GM12878 (cell line): ENCODE data around the gene CSAD. TPM values are rescaled to one million over a fixed set of nuclear protein-coding genes. Genes with fewer than 3 reads are reported as not detected.

Experiments used
- CREM ChIP-seq: IDR thresholded peaks from 2 replicates; pipeline ENCODE4 v1.6.1; 2014; ENCODE audit warnings: antibody characterized with exemption, low read depth
- LARP7 ChIP-seq: fragments of 450-650 bp; IDR thresholded peaks from 2 replicates; pipeline ENCODE4 v1.6.1; 2017; ENCODE audit warnings: mild to moderate bottlenecking
- POLR2AphosphoS5 ChIP-seq: IDR thresholded peaks from 2 replicates; pipeline ENCODE4 v1.6.1; 2011; ENCODE audit warnings: mild to moderate bottlenecking, low read length, inconsistent platforms
- RBBP5 ChIP-seq: fragments of 200-600 bp; sonication (generic); conservative IDR thresholded peaks from 2 replicates; pipeline ENCODE4 v1.6.1; 2016
- RELA ChIP-seq: fragments of 450-650 bp; IDR thresholded peaks from 2 replicates; pipeline ENCODE4 v1.8.0; 2014; ENCODE audit warnings: borderline replicate concordance; ENCODE audit not compliant: partially characterized antibody
- RFX5 ChIP-seq: IDR thresholded peaks from 2 replicates; pipeline ENCODE4 v1.6.1; 2011; ENCODE audit warnings: low read depth, low read length, improper control_type of control experiment
- SIN3A ChIP-seq: IDR thresholded peaks from 2 replicates; pipeline ENCODE4 v1.6.1; 2012; ENCODE audit warnings: low read depth, low read length, improper control_type of control experiment
- SIX5 ChIP-seq: IDR thresholded peaks from 2 replicates; pipeline ENCODE4 v1.6.1; 2011; ENCODE audit warnings: mild to moderate bottlenecking, low read depth, low read length, moderate library complexity; ENCODE audit not compliant: severe bottlenecking
- SREBF1 ChIP-seq: IDR thresholded peaks from 2 replicates; pipeline ENCODE4 v1.6.1; 2012; ENCODE audit warnings: mild to moderate bottlenecking, low read length
- ZNF207 ChIP-seq: fragments of 450-650 bp; IDR thresholded peaks from 2 replicates; pipeline ENCODE4 v1.6.1; 2014; ENCODE audit warnings: antibody characterized with exemption, mild to moderate bottlenecking, borderline replicate concordance
- polyA plus RNA-seq, 11 experiments: library from polyadenylated mRNA; depleted of rRNA in 4 of 11; unstranded in 6 of 11; stranded (reverse) in 5 of 11; fragments of >200 nt; fragmentation: Nextera tagmentation in 4 of 11; fragmentation: Illumina TruSeq in 1 of 11; extraction: Ambion mirVana in 4 of 11; extraction: Trizol in 1 of 11; gene quantifications; 1 replicate in 1 of 11; 2 replicates in 10 of 11; pipeline versions ENCODE4 v1.2.1 to v1.2.3, GENCODE V29; 2011 to 2016; ENCODE audit warnings: inconsistent platforms in 2 of 11, missing spikeins in 2 of 11, low read depth in 1 of 11
- total RNA-seq, 4 experiments: library from RNA; depleted of rRNA in 3 of 4; stranded (reverse); fragments of >200 nt in 3 of 4; fragmentation: Illumina TruSeq in 1 of 4; extraction: Trizol in 1 of 4; gene quantifications; 2 replicates each; pipeline versions ENCODE4 v1.2.1 to v1.2.3, GENCODE V29; 2013 to 2021
- TF ChIP-seq, protein P1 (sequence below): fragments of 450-650 bp; IDR thresholded peaks from 2 replicates; pipeline ENCODE4 v1.6.1; 2017; ENCODE audit warnings: antibody characterized with exemption, mild to moderate bottlenecking, moderate library complexity
- TF ChIP-seq, protein P2 (sequence below): fragments of 150-350 bp; IDR thresholded peaks from 2 replicates; pipeline ENCODE4 v1.6.1; 2014; ENCODE audit warnings: mild to moderate bottlenecking, low read depth, low read length
- TF ChIP-seq, protein P3 (sequence below): fragments of 450-650 bp; IDR thresholded peaks from 2 replicates; pipeline ENCODE4 v1.6.1; 2016; ENCODE audit warnings: mild to moderate bottlenecking, moderate library complexity, borderline replicate concordance
- TF ChIP-seq, protein P4 (sequence below): IDR thresholded peaks from 2 replicates; pipeline ENCODE4 v1.6.1; 2011; ENCODE audit warnings: low read depth, mild to moderate bottlenecking, low read length, moderate library complexity, borderline replicate concordance; ENCODE audit errors: extremely low read depth
- TF ChIP-seq, protein P5 (sequence below): IDR thresholded peaks from 2 replicates; pipeline ENCODE4 v1.6.1; 2012; ENCODE audit warnings: low read depth, low read length, improper control_type of control experiment
- TF ChIP-seq, protein P6 (sequence below): fragments of 450-650 bp; IDR thresholded peaks from 2 replicates; pipeline ENCODE4 v1.6.1; 2014; ENCODE audit warnings: mild to moderate bottlenecking

Gene CSAD
- total and polyA plus RNA-seq, 10 of the 15 experiments (the other 5 are each of a cell fraction or from before 2014, with no cell fraction given): 1.1 to 20.4 (median 6.2) TPM

DNA sequence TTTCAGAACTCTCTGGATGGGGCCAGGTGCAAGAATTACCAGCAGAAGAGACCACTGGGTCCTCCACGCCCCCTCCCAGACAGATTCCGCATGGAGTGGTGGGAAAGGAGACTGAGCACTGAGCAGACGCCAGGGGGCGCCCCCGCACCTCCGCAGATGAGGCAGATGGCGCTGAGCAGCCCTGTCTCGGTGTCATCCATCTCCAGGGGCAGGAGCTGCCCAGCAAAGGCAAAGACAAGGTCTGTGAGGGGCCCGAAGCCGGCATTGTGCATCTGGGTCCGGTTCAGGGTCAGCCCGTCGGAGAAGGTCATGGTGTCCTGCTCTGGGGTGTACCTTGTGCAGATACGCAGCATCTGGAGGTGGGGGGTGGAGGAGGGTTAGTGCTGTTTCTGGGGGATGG is 32.6 kb upstream of the CSAD start (continued):
- TF ChIP-seq, protein P1, sequence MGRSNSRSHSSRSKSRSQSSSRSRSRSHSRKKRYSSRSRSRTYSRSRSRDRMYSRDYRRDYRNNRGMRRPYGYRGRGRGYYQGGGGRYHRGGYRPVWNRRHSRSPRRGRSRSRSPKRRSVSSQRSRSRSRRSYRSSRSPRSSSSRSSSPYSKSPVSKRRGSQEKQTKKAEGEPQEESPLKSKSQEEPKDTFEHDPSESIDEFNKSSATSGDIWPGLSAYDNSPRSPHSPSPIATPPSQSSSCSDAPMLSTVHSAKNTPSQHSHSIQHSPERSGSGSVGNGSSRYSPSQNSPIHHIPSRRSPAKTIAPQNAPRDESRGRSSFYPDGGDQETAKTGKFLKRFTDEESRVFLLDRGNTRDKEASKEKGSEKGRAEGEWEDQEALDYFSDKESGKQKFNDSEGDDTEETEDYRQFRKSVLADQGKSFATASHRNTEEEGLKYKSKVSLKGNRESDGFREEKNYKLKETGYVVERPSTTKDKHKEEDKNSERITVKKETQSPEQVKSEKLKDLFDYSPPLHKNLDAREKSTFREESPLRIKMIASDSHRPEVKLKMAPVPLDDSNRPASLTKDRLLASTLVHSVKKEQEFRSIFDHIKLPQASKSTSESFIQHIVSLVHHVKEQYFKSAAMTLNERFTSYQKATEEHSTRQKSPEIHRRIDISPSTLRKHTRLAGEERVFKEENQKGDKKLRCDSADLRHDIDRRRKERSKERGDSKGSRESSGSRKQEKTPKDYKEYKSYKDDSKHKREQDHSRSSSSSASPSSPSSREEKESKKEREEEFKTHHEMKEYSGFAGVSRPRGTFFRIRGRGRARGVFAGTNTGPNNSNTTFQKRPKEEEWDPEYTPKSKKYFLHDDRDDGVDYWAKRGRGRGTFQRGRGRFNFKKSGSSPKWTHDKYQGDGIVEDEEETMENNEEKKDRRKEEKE: 0 out of 2 replicates have a peak, but pooled peaks have one; percentile 9
- TF ChIP-seq POLR2AphosphoS5: no peak
- TF ChIP-seq, protein P2, sequence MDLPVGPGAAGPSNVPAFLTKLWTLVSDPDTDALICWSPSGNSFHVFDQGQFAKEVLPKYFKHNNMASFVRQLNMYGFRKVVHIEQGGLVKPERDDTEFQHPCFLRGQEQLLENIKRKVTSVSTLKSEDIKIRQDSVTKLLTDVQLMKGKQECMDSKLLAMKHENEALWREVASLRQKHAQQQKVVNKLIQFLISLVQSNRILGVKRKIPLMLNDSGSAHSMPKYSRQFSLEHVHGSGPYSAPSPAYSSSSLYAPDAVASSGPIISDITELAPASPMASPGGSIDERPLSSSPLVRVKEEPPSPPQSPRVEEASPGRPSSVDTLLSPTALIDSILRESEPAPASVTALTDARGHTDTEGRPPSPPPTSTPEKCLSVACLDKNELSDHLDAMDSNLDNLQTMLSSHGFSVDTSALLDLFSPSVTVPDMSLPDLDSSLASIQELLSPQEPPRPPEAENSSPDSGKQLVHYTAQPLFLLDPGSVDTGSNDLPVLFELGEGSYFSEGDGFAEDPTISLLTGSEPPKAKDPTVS: no peak
- 0 out of 2 replicates have a peak, but pooled peaks have one; percentile 32 for TF ChIP-seq ZNF207
- TF ChIP-seq, protein P3, sequence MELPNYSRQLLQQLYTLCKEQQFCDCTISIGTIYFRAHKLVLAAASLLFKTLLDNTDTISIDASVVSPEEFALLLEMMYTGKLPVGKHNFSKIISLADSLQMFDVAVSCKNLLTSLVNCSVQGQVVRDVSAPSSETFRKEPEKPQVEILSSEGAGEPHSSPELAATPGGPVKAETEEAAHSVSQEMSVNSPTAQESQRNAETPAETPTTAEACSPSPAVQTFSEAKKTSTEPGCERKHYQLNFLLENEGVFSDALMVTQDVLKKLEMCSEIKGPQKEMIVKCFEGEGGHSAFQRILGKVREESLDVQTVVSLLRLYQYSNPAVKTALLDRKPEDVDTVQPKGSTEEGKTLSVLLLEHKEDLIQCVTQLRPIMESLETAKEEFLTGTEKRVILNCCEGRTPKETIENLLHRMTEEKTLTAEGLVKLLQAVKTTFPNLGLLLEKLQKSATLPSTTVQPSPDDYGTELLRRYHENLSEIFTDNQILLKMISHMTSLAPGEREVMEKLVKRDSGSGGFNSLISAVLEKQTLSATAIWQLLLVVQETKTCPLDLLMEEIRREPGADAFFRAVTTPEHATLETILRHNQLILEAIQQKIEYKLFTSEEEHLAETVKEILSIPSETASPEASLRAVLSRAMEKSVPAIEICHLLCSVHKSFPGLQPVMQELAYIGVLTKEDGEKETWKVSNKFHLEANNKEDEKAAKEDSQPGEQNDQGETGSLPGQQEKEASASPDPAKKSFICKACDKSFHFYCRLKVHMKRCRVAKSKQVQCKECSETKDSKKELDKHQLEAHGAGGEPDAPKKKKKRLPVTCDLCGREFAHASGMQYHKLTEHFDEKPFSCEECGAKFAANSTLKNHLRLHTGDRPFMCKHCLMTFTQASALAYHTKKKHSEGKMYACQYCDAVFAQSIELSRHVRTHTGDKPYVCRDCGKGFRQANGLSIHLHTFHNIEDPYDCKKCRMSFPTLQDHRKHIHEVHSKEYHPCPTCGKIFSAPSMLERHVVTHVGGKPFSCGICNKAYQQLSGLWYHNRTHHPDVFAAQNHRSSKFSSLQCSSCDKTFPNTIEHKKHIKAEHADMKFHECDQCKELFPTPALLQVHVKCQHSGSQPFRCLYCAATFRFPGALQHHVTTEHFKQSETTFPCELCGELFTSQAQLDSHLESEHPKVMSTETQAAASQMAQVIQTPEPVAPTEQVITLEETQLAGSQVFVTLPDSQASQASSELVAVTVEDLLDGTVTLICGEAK: no peak
- TF ChIP-seq, protein P4, sequence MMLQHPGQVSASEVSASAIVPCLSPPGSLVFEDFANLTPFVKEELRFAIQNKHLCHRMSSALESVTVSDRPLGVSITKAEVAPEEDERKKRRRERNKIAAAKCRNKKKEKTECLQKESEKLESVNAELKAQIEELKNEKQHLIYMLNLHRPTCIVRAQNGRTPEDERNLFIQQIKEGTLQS: no peak
- 0 out of 2 replicates have a peak, but pooled peaks have one; percentile 23 for TF ChIP-seq RFX5
- no peak for TF ChIP-seq CREM
- 0 out of 2 replicates have a peak, but pooled peaks have one; percentile 16 for TF ChIP-seq LARP7
- TF ChIP-seq RBBP5: no peak
- TF ChIP-seq, protein P5, sequence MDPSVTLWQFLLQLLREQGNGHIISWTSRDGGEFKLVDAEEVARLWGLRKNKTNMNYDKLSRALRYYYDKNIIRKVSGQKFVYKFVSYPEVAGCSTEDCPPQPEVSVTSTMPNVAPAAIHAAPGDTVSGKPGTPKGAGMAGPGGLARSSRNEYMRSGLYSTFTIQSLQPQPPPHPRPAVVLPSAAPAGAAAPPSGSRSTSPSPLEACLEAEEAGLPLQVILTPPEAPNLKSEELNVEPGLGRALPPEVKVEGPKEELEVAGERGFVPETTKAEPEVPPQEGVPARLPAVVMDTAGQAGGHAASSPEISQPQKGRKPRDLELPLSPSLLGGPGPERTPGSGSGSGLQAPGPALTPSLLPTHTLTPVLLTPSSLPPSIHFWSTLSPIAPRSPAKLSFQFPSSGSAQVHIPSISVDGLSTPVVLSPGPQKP: no peak
- TF ChIP-seq SIX5: no peak
- TF ChIP-seq, protein P6, sequence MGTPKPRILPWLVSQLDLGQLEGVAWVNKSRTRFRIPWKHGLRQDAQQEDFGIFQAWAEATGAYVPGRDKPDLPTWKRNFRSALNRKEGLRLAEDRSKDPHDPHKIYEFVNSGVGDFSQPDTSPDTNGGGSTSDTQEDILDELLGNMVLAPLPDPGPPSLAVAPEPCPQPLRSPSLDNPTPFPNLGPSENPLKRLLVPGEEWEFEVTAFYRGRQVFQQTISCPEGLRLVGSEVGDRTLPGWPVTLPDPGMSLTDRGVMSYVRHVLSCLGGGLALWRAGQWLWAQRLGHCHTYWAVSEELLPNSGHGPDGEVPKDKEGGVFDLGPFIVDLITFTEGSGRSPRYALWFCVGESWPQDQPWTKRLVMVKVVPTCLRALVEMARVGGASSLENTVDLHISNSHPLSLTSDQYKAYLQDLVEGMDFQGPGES: 0 out of 2 replicates have a peak, but pooled peaks have one; percentile 28
- no peak for TF ChIP-seq SIN3A
- peak; percentile 40 for TF ChIP-seq RELA
- no peak for TF ChIP-seq SREBF1
